ENCODE data around the gene IGLL1. TPM values are rescaled to one million over a fixed set of nuclear protein-coding genes. Genes with fewer than 3 reads are reported as not detected.
"Not testable (repeated sequence)": the region's sequence is repeated elsewhere in the genome, so short reads cannot be mapped to it uniquely, and the experiment has no call there.

Gene IGLL1
- total and polyA plus RNA-seq, 5 donors from 2014 or later = not detected

DNA sequence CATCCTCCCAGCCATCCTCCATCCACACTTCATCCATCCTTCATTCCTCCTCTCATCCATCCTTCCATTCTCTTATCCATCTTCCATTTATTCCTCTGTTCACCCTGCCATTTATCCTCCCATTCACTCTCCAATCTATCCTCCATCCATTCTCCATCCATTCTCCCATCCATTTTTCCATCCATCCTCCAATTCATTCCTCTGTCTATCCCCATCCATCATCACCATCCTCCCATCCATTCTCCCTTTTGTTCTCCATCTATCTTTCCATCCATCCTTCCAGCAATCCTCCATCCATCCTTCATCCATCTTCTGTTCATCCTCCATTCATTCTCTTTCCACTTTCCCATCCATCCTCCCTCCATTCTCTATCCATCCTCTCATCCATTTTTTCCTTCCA, 28.7 kb downstream of the IGLL1 start:
- Mint-ChIP-seq H3K4me1 (no peaks in the 10 kb centered on the region), H3K27ac (no peak overlapping the region), H3K27me3 (peaks cover 7% of the 10 kb centered on the region), H3K4me3 (no peak overlapping the region), H3K36me3 (no peaks in the 10 kb centered on the region), H3K9me3 (peaks cover 0 to 12% (median 2%) of the 10 kb centered on the region in 7 donors)
- Histone ChIP-seq H3K36me3 (ENCODE audit: control insufficient read depth, insufficient read depth, low read length) (no peaks in the 10 kb centered on the region), H3K27me3 (ENCODE audit: control insufficient read depth, insufficient read depth, low read length) (no peaks in the 10 kb centered on the region), H3K27ac (ENCODE audit: insufficient read depth, low read length, poor library complexity, severe bottlenecking) (no peak overlapping the region), H3K4me1 (ENCODE audit: control insufficient read depth, insufficient read depth, low read length, poor library complexity, severe bottlenecking) (no peaks in the 10 kb centered on the region), H3K4me3 (ENCODE audit: low read depth, low read length) (no peak overlapping the region), H3K9me3 (ENCODE audit: control insufficient read depth in 2 of 2, low read length in 2 of 2) (no peaks in the 10 kb centered on the region)
- ATAC-seq (ENCODE audit: low read depth in 2 of 2) (no peak), DNase-seq (no peak)

DNA sequence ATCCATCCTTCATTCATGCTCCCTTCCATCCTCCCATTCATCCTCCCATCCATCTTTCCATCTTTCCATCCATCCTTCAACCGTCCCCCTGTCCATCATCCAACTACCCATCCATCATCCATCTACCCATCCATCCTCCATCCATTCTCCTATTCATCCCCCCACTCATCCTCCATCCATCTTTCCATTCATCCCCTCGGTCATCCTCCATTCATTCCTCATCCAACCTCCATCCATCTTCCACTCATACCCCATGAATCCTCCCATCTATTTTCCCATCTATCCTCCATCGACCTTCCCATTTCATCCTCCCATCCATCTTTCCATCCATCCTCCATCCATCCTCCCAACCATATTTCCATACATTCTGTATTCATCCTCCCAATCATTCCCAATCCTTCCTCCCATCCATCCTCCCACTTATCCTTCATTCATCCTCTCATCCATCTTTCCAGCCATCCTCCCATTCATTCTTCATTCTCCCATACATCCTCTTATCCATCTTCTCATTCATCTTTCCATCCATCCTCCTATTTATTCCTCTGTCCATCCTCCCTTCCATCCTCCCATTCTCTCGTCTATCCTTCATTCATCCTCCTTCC, 29.9 kb downstream of the IGLL1 start:
- Mint-ChIP-seq H3K4me1 (no peaks in the 10 kb centered on the region), H3K36me3 (no peaks in the 10 kb centered on the region), H3K27me3 (peaks cover 4% of the 10 kb centered on the region), H3K27ac (no peak overlapping the region), H3K4me3 (no peak overlapping the region), H3K9me3 (peaks cover 0 to 12% (median 2%) of the 10 kb centered on the region in 7 donors)
- Histone ChIP-seq H3K9me3 (ENCODE audit: control insufficient read depth in 2 of 2, low read length in 2 of 2) (no peaks in the 10 kb centered on the region), H3K27ac (ENCODE audit: insufficient read depth, low read length, poor library complexity, severe bottlenecking) (no peak overlapping the region), H3K4me1 (ENCODE audit: control insufficient read depth, insufficient read depth, low read length, poor library complexity, severe bottlenecking) (no peaks in the 10 kb centered on the region), H3K27me3 (ENCODE audit: control insufficient read depth, insufficient read depth, low read length) (no peaks in the 10 kb centered on the region), H3K4me3 (ENCODE audit: low read depth, low read length) (no peak overlapping the region), H3K36me3 (ENCODE audit: control insufficient read depth, insufficient read depth, low read length) (no peaks in the 10 kb centered on the region)
- DNase-seq (no peak), ATAC-seq (ENCODE audit: low read depth in 2 of 2) (no peak)

DNA sequence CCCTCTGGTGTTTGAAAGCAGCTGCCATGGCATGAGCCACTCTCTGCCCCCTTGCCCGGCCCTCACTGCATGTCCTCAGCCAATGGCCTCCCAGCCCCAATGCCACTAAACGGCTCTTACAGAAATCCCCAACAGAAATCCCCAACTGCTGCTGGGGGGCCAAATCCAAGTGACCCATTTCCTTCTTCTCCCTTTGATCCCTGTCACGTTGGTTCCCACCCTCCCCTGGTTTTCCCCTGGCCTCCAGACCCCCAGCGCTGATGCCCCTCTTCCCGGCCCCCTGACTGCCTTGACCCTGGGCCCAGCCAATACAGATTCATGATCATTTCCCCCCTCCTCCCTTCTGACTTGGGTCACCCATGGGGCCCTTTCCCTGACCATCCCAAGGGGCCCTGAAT, 30.9 kb downstream of the IGLL1 start:
- H3K9me3 ChIP-seq (ENCODE audit: control insufficient read depth in 2 of 2, low read length in 2 of 2) = no peaks in the 10 kb centered on the region
- no peak for DNase-seq
- H3K36me3 ChIP-seq (ENCODE audit: control insufficient read depth, insufficient read depth, low read length) = no peaks in the 10 kb centered on the region
- no peaks in the 10 kb centered on the region for H3K27me3 ChIP-seq (ENCODE audit: control insufficient read depth, insufficient read depth, low read length)
- H3K4me1 Mint-ChIP-seq = no peaks in the 10 kb centered on the region
- no peaks in the 10 kb centered on the region for H3K4me1 ChIP-seq (ENCODE audit: control insufficient read depth, insufficient read depth, low read length, poor library complexity, severe bottlenecking)
- no peak overlapping the region for H3K27ac Mint-ChIP-seq
- H3K27ac ChIP-seq (ENCODE audit: insufficient read depth, low read length, poor library complexity, severe bottlenecking) = no peak overlapping the region
- peaks cover 4% of the 10 kb centered on the region for H3K27me3 Mint-ChIP-seq
- peaks cover 0 to 12% (median 4%) of the 10 kb centered on the region in 7 donors for H3K9me3 Mint-ChIP-seq
- no peaks in the 10 kb centered on the region for H3K36me3 Mint-ChIP-seq
- no peak for ATAC-seq (ENCODE audit: low read depth in 2 of 2)
- no peak overlapping the region for H3K4me3 ChIP-seq (ENCODE audit: low read depth, low read length)
- no peak overlapping the region for H3K4me3 Mint-ChIP-seq

DNA sequence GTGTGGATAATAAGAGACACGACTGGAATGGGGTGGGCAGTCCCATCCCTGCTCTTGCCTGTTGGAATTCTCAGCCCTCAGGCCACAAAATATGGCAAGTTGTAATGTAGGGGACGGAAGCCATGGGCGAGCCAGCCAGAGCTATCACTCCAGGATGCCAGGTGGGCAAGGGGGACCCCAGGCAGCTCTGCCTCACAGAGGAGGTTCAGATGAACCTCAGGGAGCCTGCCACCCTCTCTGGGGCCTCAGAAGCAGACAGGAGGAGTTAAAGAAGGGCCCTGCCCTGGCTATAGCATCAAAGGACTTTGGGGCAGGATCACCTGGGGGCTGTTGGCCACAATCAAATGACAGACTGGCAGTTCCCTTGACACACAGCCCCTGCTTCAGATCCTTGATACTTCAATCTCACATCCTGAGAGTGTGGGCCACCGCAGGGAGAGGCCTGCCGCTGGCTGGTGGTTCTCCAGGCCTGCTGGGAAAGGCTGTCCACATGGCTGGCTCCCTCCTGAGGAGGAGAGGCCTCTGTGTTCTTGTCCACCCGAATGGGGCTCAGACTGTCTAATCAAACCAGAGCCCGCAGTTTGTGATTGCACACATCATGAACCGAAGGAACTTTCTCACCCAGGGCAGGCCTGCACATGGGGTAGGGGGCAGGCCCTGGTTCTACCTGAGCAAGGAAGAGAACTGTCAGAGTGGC, 31.4 kb downstream of the IGLL1 start:
- Histone ChIP-seq H3K4me3 (ENCODE audit: low read depth, low read length) (no peak overlapping the region), H3K27ac (ENCODE audit: insufficient read depth, low read length, poor library complexity, severe bottlenecking) (no peak overlapping the region), H3K4me1 (ENCODE audit: control insufficient read depth, insufficient read depth, low read length, poor library complexity, severe bottlenecking) (no peaks in the 10 kb centered on the region), H3K9me3 (ENCODE audit: control insufficient read depth in 2 of 2, low read length in 2 of 2) (no peaks in the 10 kb centered on the region), H3K27me3 (ENCODE audit: control insufficient read depth, insufficient read depth, low read length) (no peaks in the 10 kb centered on the region), H3K36me3 (ENCODE audit: control insufficient read depth, insufficient read depth, low read length) (no peaks in the 10 kb centered on the region)
- Mint-ChIP-seq H3K27me3 (peaks cover 4% of the 10 kb centered on the region), H3K9me3 (peaks cover 0 to 12% (median 4%) of the 10 kb centered on the region in 7 donors), H3K4me3 (no peak overlapping the region), H3K4me1 (no peaks in the 10 kb centered on the region), H3K36me3 (no peaks in the 10 kb centered on the region), H3K27ac (no peak overlapping the region)
- ATAC-seq (ENCODE audit: low read depth in 2 of 2) = no peak
- DNase-seq = no peak

DNA sequence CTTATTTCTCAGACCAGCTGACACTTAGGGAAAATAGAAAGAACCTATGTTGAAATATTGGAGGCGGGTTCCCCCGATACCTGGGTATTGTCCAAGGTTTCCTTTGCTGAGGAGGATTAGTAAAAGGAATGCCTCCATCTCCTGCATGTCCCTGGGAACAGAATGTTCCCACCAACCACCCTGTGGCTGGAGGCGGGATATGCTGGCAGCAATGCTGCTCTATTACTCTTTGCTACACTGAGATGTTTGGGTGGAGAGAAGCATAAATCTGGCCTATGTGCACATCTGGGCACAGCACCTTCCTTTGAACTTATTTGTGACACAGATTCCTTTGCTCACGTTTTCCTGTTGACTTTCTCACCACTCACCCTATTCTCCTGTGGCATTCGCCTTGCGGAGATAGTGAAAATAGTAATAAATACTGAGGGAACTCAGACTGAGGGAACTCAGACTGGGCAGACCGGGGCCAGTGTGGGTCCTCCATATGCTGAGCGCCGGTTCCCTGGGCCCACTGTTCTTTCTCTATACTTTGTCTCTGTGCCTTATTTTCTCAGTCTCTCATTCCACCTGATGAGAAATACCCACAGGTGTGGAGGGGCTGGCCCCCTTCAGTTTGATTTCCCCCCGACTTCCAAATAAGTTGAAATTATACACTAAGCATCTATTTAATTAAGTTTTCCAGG, 32.1 kb downstream of the IGLL1 start:
- Mint-ChIP-seq H3K4me3 (no peak overlapping the region), H3K36me3 (no peaks in the 10 kb centered on the region), H3K27ac (no peak overlapping the region), H3K4me1 (no peaks in the 10 kb centered on the region), H3K27me3 (peaks cover 4% of the 10 kb centered on the region), H3K9me3 (peaks cover 0 to 12% (median 4%) of the 10 kb centered on the region in 7 donors)
- Histone ChIP-seq H3K4me1 (ENCODE audit: control insufficient read depth, insufficient read depth, low read length, poor library complexity, severe bottlenecking) (no peaks in the 10 kb centered on the region), H3K4me3 (ENCODE audit: low read depth, low read length) (no peak overlapping the region), H3K27me3 (ENCODE audit: control insufficient read depth, insufficient read depth, low read length) (no peaks in the 10 kb centered on the region), H3K9me3 (ENCODE audit: control insufficient read depth in 2 of 2, low read length in 2 of 2) (no peaks in the 10 kb centered on the region), H3K36me3 (ENCODE audit: control insufficient read depth, insufficient read depth, low read length) (no peaks in the 10 kb centered on the region), H3K27ac (ENCODE audit: insufficient read depth, low read length, poor library complexity, severe bottlenecking) (no peak overlapping the region)
- DNase-seq (no peak), ATAC-seq (ENCODE audit: low read depth in 2 of 2) (no peak)

DNA sequence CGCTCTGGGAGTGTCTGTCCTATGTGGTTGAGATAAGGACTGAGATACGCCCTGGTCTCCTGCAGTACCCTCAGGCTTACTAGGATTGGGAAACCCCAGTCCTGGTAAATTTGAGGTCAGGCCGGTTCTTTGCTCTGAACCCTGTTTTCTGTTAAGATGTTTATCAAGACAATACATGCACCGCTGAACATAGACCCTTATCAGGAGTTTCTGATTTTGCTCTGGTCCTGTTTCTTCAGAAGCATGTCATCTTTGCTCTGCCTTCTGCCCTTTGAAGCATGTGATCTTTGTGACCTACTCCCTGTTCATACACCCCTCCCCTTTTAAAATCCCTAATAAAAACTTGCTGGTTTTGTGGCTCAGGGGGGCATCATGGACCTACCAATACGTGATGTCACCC, 32.7 kb downstream of the IGLL1 start:
- not testable (repeated sequence) for H3K4me3 Mint-ChIP-seq; H3K4me1 ChIP-seq (ENCODE audit: control insufficient read depth, insufficient read depth, low read length, poor library complexity, severe bottlenecking); H3K9me3 ChIP-seq (ENCODE audit: control insufficient read depth in 2 of 2, low read length in 2 of 2); H3K27me3 ChIP-seq (ENCODE audit: control insufficient read depth, insufficient read depth, low read length); H3K27me3 Mint-ChIP-seq; H3K27ac Mint-ChIP-seq; H3K27ac ChIP-seq (ENCODE audit: insufficient read depth, low read length, poor library complexity, severe bottlenecking); ATAC-seq (ENCODE audit: low read depth in 2 of 2); DNase-seq; H3K36me3 Mint-ChIP-seq; H3K4me3 ChIP-seq (ENCODE audit: low read depth, low read length); H3K4me1 Mint-ChIP-seq; H3K36me3 ChIP-seq (ENCODE audit: control insufficient read depth, insufficient read depth, low read length)
- H3K9me3 Mint-ChIP-seq = peaks cover 0 to 12% (median 4%) of the 10 kb centered on the region in 7 donors

DNA sequence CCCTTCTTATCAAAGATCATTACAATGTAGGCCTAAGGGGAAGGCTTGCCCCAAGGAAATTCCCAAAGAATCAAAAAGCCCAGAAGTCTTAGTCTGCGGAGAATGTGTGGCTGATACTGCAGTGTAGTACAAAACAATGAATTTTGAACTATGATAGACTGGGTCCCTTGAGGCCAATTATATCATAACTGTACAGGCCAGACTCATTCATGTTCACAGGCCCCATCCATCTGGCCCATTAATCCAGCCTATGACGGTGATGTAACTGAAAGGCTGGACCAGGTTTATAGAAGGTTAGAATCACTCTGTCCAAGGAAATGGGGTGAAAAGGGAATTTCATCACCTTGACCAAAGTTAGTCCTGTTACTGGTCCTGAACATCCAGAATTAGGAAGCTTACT, 35.2 kb downstream of the IGLL1 start:
- Histone ChIP-seq H3K36me3 (ENCODE audit: control insufficient read depth, insufficient read depth, low read length) (no peaks in the 10 kb centered on the region), H3K27ac (ENCODE audit: insufficient read depth, low read length, poor library complexity, severe bottlenecking) (no peak overlapping the region), H3K9me3 (ENCODE audit: control insufficient read depth in 2 of 2, low read length in 2 of 2) (no peaks in the 10 kb centered on the region), H3K4me1 (ENCODE audit: control insufficient read depth, insufficient read depth, low read length, poor library complexity, severe bottlenecking) (no peaks in the 10 kb centered on the region), H3K27me3 (ENCODE audit: control insufficient read depth, insufficient read depth, low read length) (no peaks in the 10 kb centered on the region), H3K4me3 (ENCODE audit: low read depth, low read length) (no peak overlapping the region)
- ATAC-seq (ENCODE audit: low read depth in 2 of 2) (no peak), DNase-seq (no peak)
- H3K27ac Mint-ChIP-seq = no peak overlapping the region
- no peaks in the 10 kb centered on the region for H3K4me1 Mint-ChIP-seq
- H3K9me3 Mint-ChIP-seq = peaks cover 0 to 12% (median 5%) of the 10 kb centered on the region in 7 donors
- peaks cover 16% of the 10 kb centered on the region for H3K27me3 Mint-ChIP-seq
- H3K4me3 Mint-ChIP-seq = no peak overlapping the region
- H3K36me3 Mint-ChIP-seq = no peaks in the 10 kb centered on the region
